ENCODE results near the gene ERRFI1.

ERRFI1 gene

DNA sequence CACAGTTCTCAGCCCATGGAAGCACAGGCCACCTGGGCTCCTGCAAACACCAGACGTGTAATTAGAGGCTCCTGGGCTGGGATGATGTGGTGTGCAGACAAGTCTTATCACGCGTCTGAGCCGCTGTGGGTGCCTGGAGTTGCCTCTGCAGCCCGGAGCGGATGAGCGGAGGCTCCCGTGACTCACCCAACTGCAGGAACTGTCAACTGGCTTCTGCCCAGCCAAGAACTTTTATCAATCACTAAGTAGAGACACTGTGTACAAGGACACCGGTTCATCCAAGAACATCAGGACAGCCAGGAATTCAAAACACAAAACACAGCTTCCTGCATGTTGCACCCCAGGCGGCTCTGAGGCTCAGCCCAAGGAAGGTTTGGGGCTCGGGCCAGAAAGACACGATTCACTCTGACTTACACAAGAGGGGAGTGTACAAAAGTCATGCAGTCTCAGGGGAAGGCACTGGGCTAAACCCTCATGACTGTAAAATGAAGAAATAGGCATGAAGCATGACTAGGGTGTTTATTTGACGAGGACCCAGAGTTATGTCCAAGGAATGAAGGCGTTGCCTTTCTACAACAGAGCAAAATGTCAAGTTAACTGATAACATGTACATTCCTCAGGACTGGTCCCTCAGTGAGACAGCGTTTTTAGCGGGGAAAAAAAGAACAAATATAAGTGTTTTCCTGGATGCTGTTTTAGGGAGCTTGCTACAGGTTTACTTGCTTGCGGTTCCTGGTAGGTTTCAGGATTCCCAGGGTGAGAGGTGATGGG lies 21.1 kb downstream of the ERRFI1 start:
- H3K9me3 Mint-ChIP-seq (ENCODE audit: low read depth): no peaks in the 10 kb centered on the region
- peaks cover 13% of the 10 kb centered on the region for H3K36me3 Mint-ChIP-seq
- no peak overlapping the region for H3K4me3 Mint-ChIP-seq
- H3K27me3 Mint-ChIP-seq: no peaks in the 10 kb centered on the region
- no peaks in the 10 kb centered on the region for H3K4me1 Mint-ChIP-seq (ENCODE audit: low read depth)
- H3K27ac Mint-ChIP-seq: no peak overlapping the region

DNA sequence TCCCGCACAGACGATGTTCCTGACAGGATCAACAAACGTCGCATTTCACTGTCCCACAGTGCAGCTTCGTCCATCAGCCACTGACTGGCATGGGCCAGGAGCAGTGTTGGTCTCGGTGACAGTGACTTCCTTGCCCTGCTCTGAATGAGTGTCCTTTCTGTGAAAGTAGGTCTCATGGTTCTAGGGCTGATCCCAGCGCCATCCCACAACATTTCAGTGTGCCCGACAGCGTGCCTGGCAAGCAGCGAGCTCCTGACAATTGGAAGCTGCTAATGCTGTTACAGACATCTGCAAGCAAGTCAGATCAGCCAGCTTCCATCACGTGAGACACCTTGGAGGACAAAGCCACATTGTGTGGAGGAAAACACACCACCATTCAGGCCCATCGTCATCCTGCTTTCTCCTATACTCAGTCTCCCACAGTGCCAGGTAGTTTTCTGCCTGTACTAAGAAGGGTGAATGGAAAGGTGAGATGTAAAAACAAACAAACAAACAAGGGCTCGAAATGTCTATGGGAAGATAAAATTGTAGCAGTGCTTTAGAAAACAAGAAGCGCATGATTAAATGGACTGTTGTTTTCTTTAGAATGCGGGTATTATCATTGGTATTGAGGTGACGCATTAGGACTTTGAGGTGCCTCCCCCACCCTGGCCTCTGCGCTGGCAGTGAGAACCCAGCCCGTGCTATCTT lies 21.9 kb downstream of the ERRFI1 start:
- no peaks in the 10 kb centered on the region for H3K27me3 Mint-ChIP-seq
- H3K36me3 Mint-ChIP-seq: peaks cover 15% of the 10 kb centered on the region
- no peaks in the 10 kb centered on the region for H3K4me1 Mint-ChIP-seq (ENCODE audit: low read depth)
- H3K27ac Mint-ChIP-seq: no peak overlapping the region
- H3K4me3 Mint-ChIP-seq: no peak overlapping the region
- H3K9me3 Mint-ChIP-seq (ENCODE audit: low read depth): no peaks in the 10 kb centered on the region

DNA sequence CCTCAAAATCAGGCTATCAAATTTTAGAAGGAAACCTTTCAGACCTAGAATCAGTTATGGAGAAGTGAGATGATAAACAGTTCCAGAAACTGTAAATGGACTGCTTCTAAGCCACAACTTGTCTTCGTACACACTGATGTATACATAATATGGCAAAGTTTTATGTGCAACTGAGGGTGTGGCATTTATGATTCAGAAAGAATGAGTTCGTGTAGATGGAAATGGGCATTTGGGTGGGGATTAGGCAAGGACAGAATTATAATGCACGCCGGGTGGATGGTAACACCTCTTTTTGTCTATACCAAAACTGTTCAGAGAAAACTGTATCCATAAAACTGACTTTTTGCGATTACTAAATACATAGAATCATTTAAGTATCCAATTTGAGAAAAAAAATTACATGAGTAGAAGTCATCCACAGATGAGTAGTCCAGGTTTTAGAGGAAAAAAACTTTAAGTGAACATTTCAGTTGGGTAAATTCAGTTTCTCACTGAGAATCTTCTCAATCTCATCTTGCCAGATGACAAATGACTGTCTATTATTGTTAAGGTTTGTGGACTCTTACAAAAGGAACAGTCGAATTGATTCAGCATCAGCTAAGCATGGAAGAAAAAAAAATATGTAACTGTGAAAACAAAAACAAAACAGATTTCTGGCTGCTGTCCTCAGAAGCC lies 22.5 kb downstream of the ERRFI1 start:
- Mint-ChIP-seq H3K4me1 (ENCODE audit: low read depth) (no peaks in the 10 kb centered on the region), H3K27ac (no peak overlapping the region), H3K27me3 (no peaks in the 10 kb centered on the region), H3K4me3 (no peak overlapping the region), H3K36me3 (peaks cover 15% of the 10 kb centered on the region), H3K9me3 (ENCODE audit: low read depth) (no peaks in the 10 kb centered on the region)

DNA sequence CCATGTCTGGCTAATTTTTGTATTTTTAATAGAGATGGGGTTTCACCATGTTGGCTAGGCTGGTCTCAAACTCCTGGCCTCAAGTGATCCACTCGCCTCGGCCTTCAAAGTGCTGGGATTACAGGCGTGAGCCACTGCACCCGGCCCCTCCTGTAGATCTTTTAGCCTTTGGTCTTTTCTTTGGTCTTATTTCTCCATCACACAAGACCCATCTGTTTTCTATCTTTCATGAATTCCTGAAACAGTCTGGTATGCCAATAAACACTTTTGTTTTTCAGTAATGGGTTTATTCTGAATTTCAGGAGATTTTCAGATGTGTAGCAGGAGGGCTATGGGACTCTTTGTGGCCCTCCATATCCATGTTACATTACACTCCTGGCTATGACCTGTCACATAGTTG lies 23.2 kb downstream of the ERRFI1 start:
- H3K9me3 Mint-ChIP-seq (ENCODE audit: low read depth): no peaks in the 10 kb centered on the region
- H3K4me3 Mint-ChIP-seq: no peak overlapping the region
- peaks cover 15% of the 10 kb centered on the region for H3K36me3 Mint-ChIP-seq
- H3K4me1 Mint-ChIP-seq (ENCODE audit: low read depth): no peaks in the 10 kb centered on the region
- H3K27me3 Mint-ChIP-seq: no peaks in the 10 kb centered on the region
- H3K27ac Mint-ChIP-seq: no peak overlapping the region

DNA sequence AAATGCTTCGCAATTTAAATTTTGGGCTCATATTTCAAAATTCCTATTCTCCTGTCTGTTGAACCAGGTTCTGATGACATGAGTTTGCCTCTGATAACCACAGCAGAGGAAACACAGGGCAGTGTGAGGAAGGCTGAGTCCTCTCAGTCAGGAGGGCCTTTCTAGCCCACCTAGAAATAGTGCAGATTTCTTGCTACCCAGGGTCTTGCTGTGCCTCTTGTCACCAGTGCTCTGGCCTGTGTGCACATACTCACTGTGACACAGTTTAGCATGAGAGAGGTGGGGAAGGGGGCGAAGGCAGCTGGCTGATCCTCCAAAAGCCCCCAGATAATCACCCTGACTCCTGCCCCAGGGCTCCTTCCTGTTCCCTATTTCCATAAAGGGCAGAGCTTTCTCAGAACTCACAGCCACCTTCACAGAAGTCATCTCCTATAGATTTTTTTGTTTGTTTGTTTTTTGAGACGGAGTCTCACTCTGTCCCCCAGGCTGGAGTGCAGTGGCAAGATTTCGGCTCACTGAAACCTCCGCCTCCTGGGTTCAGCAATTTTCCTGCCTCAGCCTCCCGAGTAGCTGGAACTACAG lies 23.7 kb downstream of the ERRFI1 start:
- Mint-ChIP-seq H3K27ac (no peak overlapping the region), H3K27me3 (no peaks in the 10 kb centered on the region), H3K36me3 (peaks cover 15% of the 10 kb centered on the region), H3K4me3 (no peak overlapping the region), H3K9me3 (ENCODE audit: low read depth) (no peaks in the 10 kb centered on the region), H3K4me1 (ENCODE audit: low read depth) (no peaks in the 10 kb centered on the region)

DNA sequence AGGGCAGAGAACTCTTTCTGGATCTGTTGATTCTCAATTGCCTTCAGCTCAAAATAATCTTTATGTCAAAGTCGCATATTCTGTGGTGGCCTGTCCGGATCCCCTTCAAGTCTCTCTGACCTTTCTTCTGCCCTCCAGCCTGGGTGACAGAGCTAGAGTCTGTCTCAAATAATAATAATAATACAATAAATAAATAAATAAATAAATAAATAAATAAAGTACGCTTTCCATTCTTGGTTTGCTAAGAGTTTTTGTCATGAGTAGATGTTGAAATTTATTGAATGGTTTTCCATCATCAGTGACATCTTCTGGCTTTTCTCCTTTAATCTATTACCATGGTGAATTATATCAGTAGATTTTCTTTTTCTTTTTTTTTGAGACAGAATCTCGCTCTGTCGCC lies 30.7 kb downstream of the ERRFI1 start:
- no peak overlapping the region for H3K4me3 Mint-ChIP-seq
- no peaks in the 10 kb centered on the region for H3K4me1 Mint-ChIP-seq (ENCODE audit: low read depth)
- no peak overlapping the region for H3K27ac Mint-ChIP-seq
- H3K36me3 Mint-ChIP-seq: peaks cover 9% of the 10 kb centered on the region
- no peaks in the 10 kb centered on the region for H3K9me3 Mint-ChIP-seq (ENCODE audit: low read depth)
- no peaks in the 10 kb centered on the region for H3K27me3 Mint-ChIP-seq

DNA sequence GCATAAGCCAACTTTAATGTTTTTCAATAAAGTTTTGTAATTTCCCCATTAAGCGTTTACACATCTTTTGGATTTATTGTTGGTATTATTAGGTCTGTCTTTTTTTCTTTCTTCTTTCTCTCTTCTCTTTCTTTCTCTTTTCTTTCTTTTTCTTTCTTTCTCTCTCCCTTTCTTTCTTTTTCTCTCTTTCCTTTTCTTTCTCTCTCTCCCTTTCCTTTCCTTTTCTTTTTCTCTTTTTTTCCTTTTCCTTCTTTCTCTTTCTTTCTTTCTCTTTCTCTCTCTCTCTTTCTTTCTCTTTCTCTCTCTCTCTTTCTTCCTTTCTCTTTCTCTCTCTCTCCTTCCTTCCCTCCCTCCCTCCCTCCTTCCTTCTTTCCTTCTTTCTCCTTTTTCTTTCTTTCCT lies 31.3 kb downstream of the ERRFI1 start:
- Mint-ChIP-seq H3K27ac (no peak overlapping the region), H3K27me3 (no peaks in the 10 kb centered on the region), H3K4me1 (ENCODE audit: low read depth) (no peaks in the 10 kb centered on the region), H3K4me3 (no peak overlapping the region), H3K36me3 (peaks cover 13% of the 10 kb centered on the region), H3K9me3 (ENCODE audit: low read depth) (no peaks in the 10 kb centered on the region)

DNA sequence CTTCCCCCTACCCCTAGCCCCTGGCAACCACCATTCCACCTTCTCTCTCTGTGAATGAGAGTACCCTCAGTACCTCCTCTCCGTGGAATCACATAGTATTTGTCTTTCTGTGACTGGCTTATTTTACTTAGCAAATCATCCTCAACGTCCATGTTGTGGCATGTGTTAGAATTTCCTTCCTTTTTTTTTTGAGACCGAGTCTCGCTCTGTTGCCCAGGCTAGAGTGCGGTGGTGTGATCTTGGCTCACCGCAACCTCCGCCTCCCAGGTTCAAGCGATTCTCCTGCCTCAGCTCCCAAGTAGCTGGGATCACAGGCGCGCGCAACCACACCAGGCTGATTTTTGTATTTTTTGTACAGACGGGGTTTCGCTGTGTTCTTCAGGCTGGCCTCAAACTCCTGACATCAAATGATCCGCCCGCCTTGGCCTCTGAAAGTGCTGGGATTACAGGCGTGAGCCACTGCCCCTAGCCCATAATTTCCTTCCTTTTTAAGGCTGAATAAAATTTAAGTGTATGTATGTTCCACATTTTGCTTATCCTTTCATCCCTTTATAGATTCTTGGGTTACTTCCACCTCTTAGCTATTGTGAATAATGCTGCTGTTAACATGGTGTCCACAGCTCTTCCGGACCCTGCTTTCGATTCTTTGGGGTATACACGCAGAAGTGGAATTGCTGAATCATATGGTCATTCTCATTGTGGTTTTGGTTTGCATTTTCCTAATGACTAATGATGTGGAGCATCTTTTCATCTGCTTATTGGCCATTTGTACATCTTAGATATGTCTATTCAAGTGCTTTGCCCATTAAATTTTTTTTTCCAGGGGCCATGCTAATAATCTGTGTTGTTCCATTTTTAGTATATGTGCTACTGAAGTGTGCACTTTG lies 32.3 kb downstream of the ERRFI1 start:
- Mint-ChIP-seq H3K4me1 (ENCODE audit: low read depth) (no peaks in the 10 kb centered on the region), H3K27me3 (no peaks in the 10 kb centered on the region), H3K27ac (no peak overlapping the region), H3K4me3 (no peak overlapping the region), H3K36me3 (peaks cover 13% of the 10 kb centered on the region), H3K9me3 (ENCODE audit: low read depth) (no peaks in the 10 kb centered on the region)

DNA sequence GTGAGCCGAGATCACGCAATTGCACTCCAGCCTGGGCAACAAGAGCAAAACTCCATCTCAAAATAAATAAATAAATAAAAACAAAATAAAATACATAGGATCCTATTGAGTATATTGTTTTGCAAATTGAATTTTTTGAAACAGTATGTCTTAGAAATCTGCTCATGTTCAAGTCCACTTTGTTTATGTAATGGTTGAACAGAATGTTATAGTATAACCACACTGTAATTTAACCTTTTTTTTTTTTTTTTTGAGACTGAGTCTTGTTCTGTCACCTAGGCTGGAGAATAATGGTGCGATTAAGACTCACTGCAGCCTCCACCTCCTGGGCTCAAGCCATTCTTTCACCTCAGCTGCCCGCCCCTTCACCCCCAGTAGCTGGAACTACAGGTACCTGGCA lies 33.2 kb downstream of the ERRFI1 start:
- Mint-ChIP-seq H3K36me3 (peaks cover 13% of the 10 kb centered on the region), H3K27ac (no peak overlapping the region), H3K4me3 (no peak overlapping the region), H3K4me1 (ENCODE audit: low read depth) (no peaks in the 10 kb centered on the region), H3K27me3 (no peaks in the 10 kb centered on the region), H3K9me3 (ENCODE audit: low read depth) (no peaks in the 10 kb centered on the region)

DNA sequence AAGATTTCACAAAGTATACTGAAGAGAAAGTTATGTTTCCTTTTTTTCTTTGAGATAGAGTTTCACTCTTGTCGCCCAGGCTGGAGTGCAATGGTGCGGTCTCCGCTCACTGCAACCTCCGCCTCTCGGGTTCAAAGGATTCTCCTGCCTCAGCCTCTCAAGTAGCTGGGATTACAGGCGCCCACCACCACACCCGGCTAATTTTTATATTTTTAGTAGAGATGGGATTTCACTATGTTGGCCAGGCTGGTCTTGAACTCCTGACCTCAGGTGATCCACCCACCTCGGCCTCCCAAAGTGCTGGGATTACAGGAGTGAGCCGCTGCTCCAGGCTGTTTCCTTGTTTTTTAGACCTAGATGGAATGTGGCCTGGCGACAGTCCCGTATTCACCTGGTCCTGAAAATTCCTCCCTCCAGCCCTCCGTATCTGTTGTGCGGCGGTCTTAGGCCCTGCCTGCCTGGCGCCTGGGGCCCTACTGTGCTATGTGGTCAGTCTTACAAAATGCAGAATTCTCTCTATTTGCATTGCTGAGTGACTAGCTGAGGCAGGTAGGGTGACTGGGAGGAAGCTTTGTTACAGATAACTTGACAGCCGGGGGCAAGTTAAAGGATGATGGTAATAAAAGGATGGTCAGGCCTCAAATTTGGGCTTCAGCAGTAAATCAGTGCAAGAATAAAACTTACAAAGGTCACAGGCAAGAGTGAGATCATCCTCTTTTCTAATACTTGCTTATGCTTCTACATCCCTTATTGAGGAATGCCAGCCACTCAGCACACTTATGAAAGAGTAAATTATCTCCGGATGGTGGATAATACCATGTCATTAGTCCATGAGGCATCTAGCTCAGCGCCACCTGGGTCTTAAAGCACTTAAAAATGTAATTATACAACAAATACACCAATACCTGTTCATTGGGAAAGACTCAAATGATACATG lies 34.3 kb downstream of the ERRFI1 start:
- Mint-ChIP-seq H3K36me3 (peaks cover 10% of the 10 kb centered on the region), H3K27ac (no peak overlapping the region), H3K27me3 (no peaks in the 10 kb centered on the region), H3K4me3 (no peak overlapping the region), H3K4me1 (ENCODE audit: low read depth) (no peaks in the 10 kb centered on the region), H3K9me3 (ENCODE audit: low read depth) (no peaks in the 10 kb centered on the region)

DNA sequence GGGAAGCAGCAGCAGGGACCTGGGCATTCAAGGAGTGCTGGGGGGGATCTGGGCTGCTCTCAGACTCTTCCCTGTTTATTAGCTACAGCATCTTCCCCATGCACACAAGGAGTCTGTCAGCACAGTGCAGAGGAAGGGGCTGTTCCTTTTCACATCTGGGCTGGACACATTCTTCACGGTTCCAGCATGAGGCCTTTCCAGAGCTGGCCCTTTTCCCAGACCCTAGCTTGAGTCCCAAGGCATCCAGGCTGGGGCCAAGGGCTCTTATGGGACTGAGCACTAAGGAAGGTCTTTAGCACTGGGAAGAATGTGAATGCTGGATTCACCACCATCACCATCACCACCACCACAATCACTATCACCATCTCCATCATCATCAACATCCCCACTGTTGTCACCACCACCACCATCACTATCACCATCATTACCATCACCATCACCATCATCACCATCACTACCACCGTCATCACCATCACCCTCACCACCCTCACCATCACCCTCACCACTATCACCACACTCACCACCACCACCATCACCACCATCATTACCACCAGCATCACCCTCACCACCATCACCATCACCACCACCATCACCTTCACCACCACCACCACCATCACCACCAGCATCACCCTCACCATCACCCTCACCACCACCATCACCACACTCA lies 36.2 kb downstream of the ERRFI1 start:
- Mint-ChIP-seq H3K27ac (peak overlapping the region; percentile 2), H3K4me1 (ENCODE audit: low read depth) (no peaks in the 10 kb centered on the region), H3K9me3 (ENCODE audit: low read depth) (no peaks in the 10 kb centered on the region), H3K36me3 (peaks cover 12% of the 10 kb centered on the region), H3K4me3 (no peak overlapping the region), H3K27me3 (no peaks in the 10 kb centered on the region)

DNA sequence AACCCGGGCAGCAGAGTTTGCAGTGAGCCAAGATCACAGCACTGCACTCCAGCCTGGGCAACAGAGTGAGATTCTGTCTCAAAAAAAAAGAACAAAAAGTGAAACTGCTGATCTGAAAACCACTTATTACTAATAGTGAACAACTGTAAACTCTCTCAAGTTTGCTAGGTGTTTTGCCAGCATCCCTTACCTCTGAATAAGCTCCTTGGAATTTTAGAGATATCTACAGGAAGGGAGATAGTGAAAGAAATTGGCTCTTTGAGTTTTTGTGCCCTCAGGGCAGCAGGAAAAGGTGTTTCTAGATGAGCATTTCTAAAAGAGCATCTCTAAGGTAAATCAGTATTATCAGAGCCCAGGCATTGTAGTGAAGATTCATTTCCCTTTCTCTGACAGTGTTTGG lies 37.5 kb downstream of the ERRFI1 start:
- Mint-ChIP-seq H3K27ac (no peak overlapping the region), H3K27me3 (no peaks in the 10 kb centered on the region), H3K36me3 (peaks cover 10% of the 10 kb centered on the region), H3K9me3 (ENCODE audit: low read depth) (no peaks in the 10 kb centered on the region), H3K4me3 (no peak overlapping the region), H3K4me1 (ENCODE audit: low read depth) (no peaks in the 10 kb centered on the region)

DNA sequence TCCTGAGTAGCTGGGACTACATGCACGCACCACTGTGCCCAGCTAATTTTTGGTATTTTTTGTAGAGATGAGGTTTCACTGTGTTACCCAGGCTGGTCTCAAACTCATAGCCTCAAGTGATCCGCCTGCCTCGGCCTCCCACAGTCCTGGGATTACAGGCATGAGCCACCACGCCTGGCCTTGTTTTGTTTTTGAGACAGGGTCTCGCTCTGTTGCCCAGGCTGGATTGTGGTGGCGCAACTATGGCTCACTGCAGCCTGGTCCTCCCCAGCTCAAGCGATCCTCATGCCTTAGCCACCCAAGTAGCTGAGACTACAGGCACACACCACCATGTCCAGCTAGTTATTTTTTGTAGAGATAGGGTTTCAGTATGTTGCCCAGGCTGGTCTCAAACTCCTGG lies 38.6 kb downstream of the ERRFI1 start:
- H3K36me3 Mint-ChIP-seq: peaks cover 10% of the 10 kb centered on the region
- H3K9me3 Mint-ChIP-seq (ENCODE audit: low read depth): no peaks in the 10 kb centered on the region
- H3K4me3 Mint-ChIP-seq: no peak overlapping the region
- H3K27ac Mint-ChIP-seq: peak overlapping the region; percentile 17
- H3K27me3 Mint-ChIP-seq: no peaks in the 10 kb centered on the region
- H3K4me1 Mint-ChIP-seq (ENCODE audit: low read depth): peaks cover 3% of the 10 kb centered on the region
